Measurements from ENCODE around the gene CCDC12.

Gene CCDC12

GRCh38 chr3:46962427-46962826, 14.1 kb downstream of the CCDC12 start:
- DNase-seq (ENCODE audit: low read depth) = no peak
- no peak overlapping the region for H3K4me3 ChIP-seq (ENCODE audit: low read depth, low read length)

- DNase-seq (ENCODE audit: low read depth) = no peak
- H3K4me3 ChIP-seq (ENCODE audit: low read depth, low read length) = no peak overlapping the region
Observed at GRCh38 chr3:46960835-46961234, 15.7 kb downstream of the CCDC12 start.

- H3K4me3 ChIP-seq (ENCODE audit: low read depth, low read length) = no peak overlapping the region
- DNase-seq (ENCODE audit: low read depth) = no peak
Observed at GRCh38 chr3:46960081-46960701, 16.4 kb downstream of the CCDC12 start.

GRCh38 chr3:46959161-46959511, 17.4 kb downstream of the CCDC12 start:
- no peak for DNase-seq (ENCODE audit: low read depth)
- H3K4me3 ChIP-seq (ENCODE audit: low read depth, low read length) = no peak overlapping the region

- no peak overlapping the region for H3K4me3 ChIP-seq (ENCODE audit: low read depth, low read length)
- no peak for DNase-seq (ENCODE audit: low read depth)
Observed at GRCh38 chr3:46958467-46959160, 17.9 kb downstream of the CCDC12 start.

GRCh38 chr3:46957092-46957820, 19.3 kb downstream of the CCDC12 start:
- no peak for DNase-seq (ENCODE audit: low read depth)
- no peak overlapping the region for H3K4me3 ChIP-seq (ENCODE audit: low read depth, low read length)

GRCh38 chr3:46955801-46956259, 20.7 kb downstream of the CCDC12 start:
- no peak for DNase-seq (ENCODE audit: low read depth)
- no peak overlapping the region for H3K4me3 ChIP-seq (ENCODE audit: low read depth, low read length)

- H3K4me3 ChIP-seq (ENCODE audit: low read depth, low read length) = no peak overlapping the region
- DNase-seq (ENCODE audit: low read depth) = no peak
Observed at GRCh38 chr3:46955157-46955556, 21.4 kb downstream of the CCDC12 start.

GRCh38 chr3:46954178-46954577, 22.4 kb downstream of the CCDC12 start:
- DNase-seq (ENCODE audit: low read depth) = no peak
- H3K4me3 ChIP-seq (ENCODE audit: low read depth, low read length) = no peak overlapping the region

GRCh38 chr3:46953234-46954010, 23.1 kb downstream of the CCDC12 start:
- no peak for DNase-seq (ENCODE audit: low read depth)
- no peak overlapping the region for H3K4me3 ChIP-seq (ENCODE audit: low read depth, low read length)

- no peak for DNase-seq (ENCODE audit: low read depth)
- H3K4me3 ChIP-seq (ENCODE audit: low read depth, low read length) = no peak overlapping the region
Observed at GRCh38 chr3:46952813-46953212, 23.7 kb downstream of the CCDC12 start.

- DNase-seq (ENCODE audit: low read depth) = no peak
Observed at GRCh38 chr3:46950650-46951241, 25.8 kb downstream of the CCDC12 start.

GRCh38 chr3:46950177-46950576, 26.4 kb downstream of the CCDC12 start:
- no peak overlapping the region for H3K4me3 ChIP-seq (ENCODE audit: low read depth, low read length)
- no peak for DNase-seq (ENCODE audit: low read depth)

More at GRCh38 chr3:46950650-46951241, 25.8 kb downstream of the CCDC12 start:
- no peak overlapping the region for H3K4me3 ChIP-seq (ENCODE audit: low read depth, low read length)

GRCh38 chr3:46948830-46949671, 27.5 kb downstream of the CCDC12 start:
- no peak for DNase-seq (ENCODE audit: low read depth)
- H3K4me3 ChIP-seq (ENCODE audit: low read depth, low read length) = no peak overlapping the region

GRCh38 chr3:46947981-46948791, 28.4 kb downstream of the CCDC12 start:
- DNase-seq (ENCODE audit: low read depth) = no peak
- H3K4me3 ChIP-seq (ENCODE audit: low read depth, low read length) = no peak overlapping the region

- no peak overlapping the region for H3K4me3 ChIP-seq (ENCODE audit: low read depth, low read length)
Observed at GRCh38 chr3:46947546-46947901, 29.0 kb downstream of the CCDC12 start.

GRCh38 chr3:46946856-46947545, 29.5 kb downstream of the CCDC12 start:
- no peak for DNase-seq (ENCODE audit: low read depth)
- no peak overlapping the region for H3K4me3 ChIP-seq (ENCODE audit: low read depth, low read length)

More at GRCh38 chr3:46947546-46947901, 29.0 kb downstream of the CCDC12 start:
- DNase-seq (ENCODE audit: low read depth) = no peak
